ENCODE data around the gene GRAMD4. TPM values are rescaled to one million over a fixed set of nuclear protein-coding genes. Genes with fewer than 3 reads are reported as not detected.
A peak's percentile ranks its signal among the peaks of the same experiment; 100 is the strongest.

Gene GRAMD4
- polyA plus RNA-seq, 2 of the 4 experiments (the other 2 are of a cell fraction): 7.7 to 13.1 TPM

GRCh38 chr22:46651316-46651715 lies 31.1 kb downstream of the GRAMD4 start:
- ChIA-PET POLR2A (no interaction called here), CTCF (interaction anchor here (1.0 kb wide), 1 partner anchor 88 kb away, joined by 4 read pairs; no protein-coding TSS in a partner anchor)
- 100% methylated on average over 2 of the region's 16 CpGs for whole genome bisulfite sequencing (ENCODE audit: missing lambda C conversion rate)

GRCh38 chr22:46652081-46652846 lies 32.1 kb downstream of the GRAMD4 start:
- no peak for TF ChIP-seq POLR2AphosphoS2 (conservative IDR thresholded peaks at IDR 0.05; ENCODE audit: low read length)
- TF ChIP-seq MYC (IDR thresholded peaks at IDR 0.05; ENCODE audit: borderline replicate concordance, low read length): no peak
- TF ChIP-seq NFE2L2 (conservative IDR thresholded peaks at IDR 0.05; ENCODE audit: low read length): no peak
- TF ChIP-seq SREBF2 (IDR thresholded peaks at IDR 0.05): no peak
- no peak for TF ChIP-seq CHD2 (IDR thresholded peaks at IDR 0.05; ENCODE audit: low read length, partially characterized antibody)
- no peak for TF ChIP-seq RCOR1 (IDR thresholded peaks at IDR 0.05; ENCODE audit: low read depth, low read length)
- no peak for TF ChIP-seq CBX8 (IDR thresholded peaks at IDR 0.05)
- no peak for TF ChIP-seq HOXB5 (CRISPR knock-in tag; IDR thresholded peaks at IDR 0.05)
- TF ChIP-seq FOSL2 (IDR thresholded peaks at IDR 0.05): no peak
- peak; percentile 49 for TF ChIP-seq FOSL2 (CRISPR knock-in tag; IDR thresholded peaks at IDR 0.05)
- TF ChIP-seq EHMT2 (IDR thresholded peaks at IDR 0.05; ENCODE audit: low read depth): no peak
- no peak for TF ChIP-seq E2F6 (IDR thresholded peaks at IDR 0.05; ENCODE audit: borderline replicate concordance, low read depth)
- TF ChIP-seq MAX (IDR thresholded peaks at IDR 0.05): peak; percentile 11; the same call in 1 of the 2 replicates
- no peak for TF ChIP-seq ZFP36 (IDR thresholded peaks at IDR 0.05; ENCODE audit: borderline replicate concordance, partially characterized antibody)
- ChIA-PET CTCF (interaction anchor here (1.0 kb wide), 1 partner anchor 89 kb away, joined by 4 read pairs; no protein-coding TSS in a partner anchor), POLR2A (no interaction called here)
- 39% methylated on average over 13 of the region's 22 CpGs for WGBS (ENCODE audit: missing lambda C conversion rate)
- H3K4me1 ChIP-seq: peaks cover 50% of the 10 kb centered on the region
- no peak overlapping the region for H3K4me3 ChIP-seq
- ATAC-seq: peak; percentile 25 to 77; a peak in 4 of 6 replicates
- H3K27ac ChIP-seq: peak overlapping the region; percentile 77
- peak overlapping the region; percentile 68 for H3K4me2 ChIP-seq
- DNase-seq (ENCODE audit: low read depth in 1 of 2, low spot score in 1 of 2): peak in 1 of 2 experiments; percentile 88
- FAIRE-seq: no peak
- no peaks in the 10 kb centered on the region for H3K9me3 ChIP-seq

More at GRCh38 chr22:46651316-46651715, 31.1 kb downstream of the GRAMD4 start:
- no peak for TF ChIP-seq CEBPB (IDR thresholded peaks at IDR 0.05)
- TF ChIP-seq, protein P1, sequence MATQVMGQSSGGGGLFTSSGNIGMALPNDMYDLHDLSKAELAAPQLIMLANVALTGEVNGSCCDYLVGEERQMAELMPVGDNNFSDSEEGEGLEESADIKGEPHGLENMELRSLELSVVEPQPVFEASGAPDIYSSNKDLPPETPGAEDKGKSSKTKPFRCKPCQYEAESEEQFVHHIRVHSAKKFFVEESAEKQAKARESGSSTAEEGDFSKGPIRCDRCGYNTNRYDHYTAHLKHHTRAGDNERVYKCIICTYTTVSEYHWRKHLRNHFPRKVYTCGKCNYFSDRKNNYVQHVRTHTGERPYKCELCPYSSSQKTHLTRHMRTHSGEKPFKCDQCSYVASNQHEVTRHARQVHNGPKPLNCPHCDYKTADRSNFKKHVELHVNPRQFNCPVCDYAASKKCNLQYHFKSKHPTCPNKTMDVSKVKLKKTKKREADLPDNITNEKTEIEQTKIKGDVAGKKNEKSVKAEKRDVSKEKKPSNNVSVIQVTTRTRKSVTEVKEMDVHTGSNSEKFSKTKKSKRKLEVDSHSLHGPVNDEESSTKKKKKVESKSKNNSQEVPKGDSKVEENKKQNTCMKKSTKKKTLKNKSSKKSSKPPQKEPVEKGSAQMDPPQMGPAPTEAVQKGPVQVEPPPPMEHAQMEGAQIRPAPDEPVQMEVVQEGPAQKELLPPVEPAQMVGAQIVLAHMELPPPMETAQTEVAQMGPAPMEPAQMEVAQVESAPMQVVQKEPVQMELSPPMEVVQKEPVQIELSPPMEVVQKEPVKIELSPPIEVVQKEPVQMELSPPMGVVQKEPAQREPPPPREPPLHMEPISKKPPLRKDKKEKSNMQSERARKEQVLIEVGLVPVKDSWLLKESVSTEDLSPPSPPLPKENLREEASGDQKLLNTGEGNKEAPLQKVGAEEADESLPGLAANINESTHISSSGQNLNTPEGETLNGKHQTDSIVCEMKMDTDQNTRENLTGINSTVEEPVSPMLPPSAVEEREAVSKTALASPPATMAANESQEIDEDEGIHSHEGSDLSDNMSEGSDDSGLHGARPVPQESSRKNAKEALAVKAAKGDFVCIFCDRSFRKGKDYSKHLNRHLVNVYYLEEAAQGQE (IDR thresholded peaks at IDR 0.05): no peak
- no peak for TF ChIP-seq RAD21 (conservative IDR thresholded peaks at IDR 0.05 in 1 of 2, IDR thresholded peaks at IDR 0.05 in 1 of 2)
- no peak for TF ChIP-seq CTCF (IDR thresholded peaks at IDR 0.05)
- no peak for TF ChIP-seq RCOR1 (IDR thresholded peaks at IDR 0.05; ENCODE audit: low read depth, low read length)
- no peak overlapping the region for H3K4me3 ChIP-seq
- H3K9me3 ChIP-seq: no peaks in the 10 kb centered on the region
- FAIRE-seq: no peak
- peaks cover 50% of the 10 kb centered on the region for H3K4me1 ChIP-seq
- no peak for ATAC-seq
- peak overlapping the region; percentile 77 for H3K27ac ChIP-seq
- no peak for DNase-seq (ENCODE audit: low read depth in 1 of 2, low spot score in 1 of 2)
- H3K4me2 ChIP-seq: peak overlapping the region; percentile 68; the same call in 1 of the 3 replicates
